ENCODE data around the gene AAGAB.

DNA sequence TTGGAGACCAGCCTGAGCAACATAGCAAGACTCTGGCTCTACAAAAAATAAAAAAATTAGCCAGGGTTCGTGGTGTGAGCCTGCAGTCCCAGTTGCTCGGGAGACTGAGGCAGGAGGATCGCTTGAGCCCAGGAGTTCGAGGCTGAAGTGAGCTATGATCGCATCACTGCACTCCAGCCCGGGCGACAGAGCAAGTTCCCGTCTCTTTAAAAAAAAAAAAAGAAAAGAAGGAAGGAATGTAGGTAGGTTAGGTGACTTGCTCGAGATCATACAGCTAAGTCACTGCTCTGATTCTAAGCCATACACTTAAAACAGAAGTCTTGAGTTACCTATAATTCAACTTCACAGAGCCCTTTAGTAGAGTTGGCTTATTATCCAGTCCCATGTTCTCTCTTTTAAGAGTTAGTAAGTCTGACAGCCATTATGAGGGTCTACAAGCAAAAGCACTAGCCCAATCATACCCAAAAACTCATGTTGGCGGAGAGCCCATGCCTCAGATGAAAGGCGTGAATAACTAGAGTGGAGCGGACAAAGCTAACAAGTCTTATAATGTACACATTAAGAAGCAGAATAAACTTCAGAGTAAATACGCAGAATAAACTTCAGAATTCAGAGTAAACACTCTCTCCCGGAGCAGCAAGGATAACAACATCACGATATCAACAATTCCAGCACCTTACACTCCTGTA, 768 bp downstream of the AAGAB start:
- TF ChIP-seq ELF4 (IDR thresholded peaks at IDR 0.05) (no peak), SP1 (IDR thresholded peaks at IDR 0.05) (no peak), FOXK2 (IDR thresholded peaks at IDR 0.05) (no peak), FOXM1 (IDR thresholded peaks at IDR 0.05; ENCODE audit: borderline replicate concordance) (no peak), ZNF384 (IDR thresholded peaks at IDR 0.05) (0 out of 2 replicates have a peak, but pooled peaks have one; percentile 64), FOXA1 (IDR thresholded peaks at IDR 0.05) (no peak), PKNOX1 (IDR thresholded peaks at IDR 0.05) (no peak), LEF1 (IDR thresholded peaks at IDR 0.05; ENCODE audit: borderline replicate concordance) (no peak), TARDBP (IDR thresholded peaks at IDR 0.05) (no peak), SUZ12 (IDR thresholded peaks at IDR 0.05) (no peak), NFRKB (IDR thresholded peaks at IDR 0.05) (no peak)
